H54 (cell line): Measurements from ENCODE around the gene PIK3R3.
"Not testable (repeated sequence)": the region's sequence is repeated elsewhere in the genome, so short reads cannot be mapped to it uniquely, and the experiment has no call there.

Experiments
- DNase-seq: peaks from one replicate; pipeline ENCODE4 v3.0.0; 2011; ENCODE audit warnings: low spot score, mixed read lengths; ENCODE audit not compliant: insufficient read length
- FAIRE-seq: peaks from 3 replicates; lab custom pipeline; 2011; peaks lifted over from hg19 to GRCh38; lab: Jason Lieb, UNC
- POLR2A ChIP-seq: IDR thresholded peaks from 2 replicates; pipeline ENCODE4 v1.6.1; 2011; ENCODE audit warnings: low read depth, mild to moderate bottlenecking, low read length

PIK3R3 gene

DNA sequence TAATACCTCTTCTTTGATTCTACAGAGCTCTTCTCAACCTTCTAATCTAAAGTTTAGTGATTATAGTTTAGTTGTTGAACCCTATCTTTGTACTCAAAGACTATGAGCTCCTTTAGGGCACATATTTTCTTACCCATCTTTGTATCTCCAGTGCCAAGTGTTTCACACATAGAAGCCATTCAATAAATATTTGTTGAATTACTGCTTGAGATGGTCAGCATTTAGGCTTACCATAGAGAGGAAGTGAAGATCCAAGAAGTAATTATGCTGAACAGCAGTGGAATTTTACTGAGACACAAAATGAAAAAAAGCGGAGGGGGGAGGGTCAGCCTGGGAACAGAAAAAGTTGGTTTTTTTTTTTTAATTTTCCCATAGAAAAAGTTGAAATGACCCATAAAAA is 21.9 kb downstream of the PIK3R3 start:
- no peak for TF ChIP-seq POLR2A
- no peak for FAIRE-seq
- no peak for DNase-seq

DNA sequence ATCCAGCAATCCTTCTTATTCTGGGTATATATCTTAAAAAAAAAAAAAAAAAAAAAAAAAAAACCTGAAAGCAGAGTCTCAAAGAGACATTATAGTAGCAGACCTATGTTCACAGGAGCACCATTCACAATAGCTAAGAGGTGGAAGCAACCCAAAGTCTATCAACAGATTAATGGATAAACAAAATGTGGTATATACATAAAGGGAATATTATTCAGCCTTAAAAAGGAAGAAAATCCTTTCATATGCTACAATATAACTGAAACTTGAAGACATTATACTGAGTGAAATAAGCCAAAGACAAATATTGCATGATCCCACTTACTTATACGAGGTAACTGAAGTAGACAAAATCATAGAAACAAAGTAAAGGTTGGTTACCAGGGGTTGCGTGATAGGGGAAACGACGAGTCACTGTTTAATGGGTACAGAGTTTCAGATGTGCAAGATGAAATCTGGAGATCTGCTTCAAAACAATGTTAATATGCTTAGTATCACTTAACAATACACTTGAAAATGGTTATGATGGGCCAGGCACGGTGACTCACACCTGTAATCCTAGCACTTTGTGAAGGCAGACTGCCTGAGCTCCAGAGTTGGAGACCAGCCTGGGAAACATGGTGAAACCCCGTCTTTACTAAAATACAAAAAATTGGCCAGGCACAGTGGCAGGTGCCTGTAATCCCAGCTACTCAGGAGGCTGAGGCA is 29.5 kb downstream of the PIK3R3 start:
- FAIRE-seq (peak; percentile 87), DNase-seq (no peak)
- no peak for TF ChIP-seq POLR2A

- FAIRE-seq: no peak
- TF ChIP-seq POLR2A: no peak
Observed at GRCh38 chr1:46099215-46099614, 33.2 kb downstream of the PIK3R3 start.

DNA sequence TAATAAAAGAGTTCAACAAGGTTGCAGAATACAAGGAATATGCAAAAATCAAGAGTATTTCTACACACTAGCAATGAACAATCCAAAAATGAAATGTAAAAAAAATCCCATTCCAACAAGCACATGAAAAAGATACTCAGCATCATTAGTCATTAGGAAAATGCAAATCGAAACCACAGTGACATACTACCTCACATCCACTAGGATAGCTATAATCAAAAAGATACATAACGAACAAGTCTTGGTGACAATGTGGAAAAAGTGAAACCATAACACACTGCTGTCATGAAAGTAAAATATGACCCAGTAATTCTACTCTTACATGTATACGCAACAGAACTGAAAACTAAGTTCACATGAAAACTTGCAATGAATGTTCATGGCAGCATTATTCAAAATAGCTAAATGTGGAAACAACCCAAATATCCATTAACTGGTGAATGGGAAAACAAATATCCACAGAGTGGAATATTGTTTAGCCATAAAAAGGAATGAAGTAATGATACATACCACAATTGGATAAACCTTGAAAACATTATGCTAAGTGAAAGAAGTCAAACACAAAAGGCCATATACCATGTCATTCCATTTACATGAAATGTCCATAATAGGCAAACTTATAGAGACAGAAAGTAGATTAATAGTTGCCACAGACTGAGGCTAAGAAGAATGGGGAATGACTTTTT is 34.3 kb downstream of the PIK3R3 start:
- peak; percentile 62 for FAIRE-seq
- TF ChIP-seq POLR2A: no peak
- no peak for DNase-seq

More at GRCh38 chr1:46099215-46099614, 33.2 kb downstream of the PIK3R3 start:
- no peak for DNase-seq

DNA sequence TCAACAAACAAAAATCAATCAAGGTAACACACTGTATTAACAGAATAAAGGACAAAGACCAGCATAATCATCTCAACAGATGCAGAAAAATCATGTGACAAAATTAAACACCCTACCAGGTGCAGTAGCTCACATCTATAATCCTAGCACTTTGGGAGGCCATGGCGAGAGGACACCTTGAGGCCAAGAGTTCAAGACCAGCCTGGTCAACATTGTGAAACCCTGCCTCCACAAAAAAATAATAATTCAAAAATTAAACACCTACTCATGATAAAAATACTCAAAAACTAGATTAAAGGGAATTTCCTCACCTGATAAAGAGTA is 35.3 kb downstream of the PIK3R3 start:
- no peak for DNase-seq
- FAIRE-seq: peak; percentile 71
- TF ChIP-seq POLR2A: no peak

DNA sequence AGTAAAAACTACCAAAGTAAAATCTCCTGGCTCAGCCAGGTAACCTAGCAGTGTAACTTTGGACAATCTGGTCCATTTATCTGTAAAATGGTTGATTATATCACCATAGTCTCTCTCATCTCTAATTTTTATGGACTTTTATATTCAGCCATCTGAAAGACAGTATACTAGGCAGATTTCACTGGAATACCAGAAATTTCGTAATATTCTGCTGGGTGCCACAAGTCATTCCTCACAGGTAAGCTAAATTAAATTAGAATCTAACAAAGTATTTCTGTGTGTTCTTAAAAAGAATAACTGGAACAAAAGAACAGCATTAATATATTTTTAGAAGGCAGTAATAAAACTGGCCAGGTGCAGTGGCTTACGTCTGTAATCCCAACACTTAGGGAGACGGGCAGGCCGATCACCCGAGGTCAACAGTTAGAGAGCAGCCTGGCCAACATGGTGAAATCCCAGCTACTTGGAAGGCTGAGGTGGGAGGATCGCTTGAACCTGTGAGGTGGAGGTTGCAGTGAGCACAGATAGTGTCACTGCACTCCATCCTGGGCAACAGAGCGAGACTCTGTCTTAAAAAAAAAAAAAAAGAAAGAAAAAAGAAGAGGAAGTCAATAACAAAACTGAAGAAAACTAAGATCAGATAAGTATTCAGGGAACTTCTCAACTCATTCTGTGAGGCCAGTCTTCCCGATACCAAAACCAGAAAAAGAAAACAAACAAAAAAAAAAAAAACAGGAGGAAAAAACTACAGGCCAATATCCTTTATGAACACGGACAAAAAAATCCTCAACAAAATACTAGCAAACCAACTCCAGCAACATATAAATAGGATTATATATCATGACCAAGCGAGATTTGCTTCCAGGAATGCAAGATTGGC is 35.9 kb downstream of the PIK3R3 start:
- DNase-seq (no peak), FAIRE-seq (no peak)
- no peak for TF ChIP-seq POLR2A

DNA sequence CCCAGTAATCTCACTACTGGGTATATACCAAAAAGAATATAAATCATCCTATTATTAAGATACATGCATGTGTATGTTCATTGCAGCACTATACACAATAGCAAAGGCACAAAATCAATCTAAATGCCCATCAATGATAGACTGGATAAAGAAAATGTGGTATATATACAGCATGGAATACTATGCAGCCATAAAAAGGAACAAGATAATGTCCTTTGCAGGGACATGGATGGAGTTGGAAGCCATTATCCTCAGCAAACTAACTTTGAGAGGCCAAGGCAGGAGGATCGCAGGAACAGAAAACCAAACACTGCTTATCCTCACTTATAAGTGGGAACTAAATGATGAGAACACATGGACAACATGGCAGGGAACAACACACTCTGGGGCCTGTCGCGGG is 37.3 kb downstream of the PIK3R3 start:
- not testable (repeated sequence) for FAIRE-seq, DNase-seq

DNA sequence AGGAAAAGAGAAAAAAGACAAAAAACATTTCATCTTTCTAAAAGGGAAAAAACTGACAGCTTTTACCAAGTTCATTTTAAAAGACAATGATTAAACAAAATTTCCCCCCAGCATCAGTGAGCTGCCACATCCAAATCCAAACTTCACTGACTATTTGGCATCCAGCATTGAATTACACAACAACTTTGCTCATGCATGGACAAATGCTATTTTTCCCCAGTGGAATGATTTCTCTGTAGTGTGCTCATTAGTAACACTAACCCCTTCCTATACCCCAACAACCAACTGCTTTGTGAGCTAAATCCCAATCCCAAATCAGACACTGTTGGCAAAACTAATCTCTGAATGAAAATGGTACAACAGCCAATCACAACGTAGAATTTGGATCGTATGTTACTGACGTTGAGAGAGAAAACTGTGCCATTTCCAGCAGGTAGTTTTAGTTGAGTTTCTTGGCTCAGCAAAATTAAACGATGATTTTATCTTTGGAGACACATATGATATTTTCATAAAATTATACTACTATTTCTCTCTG is 37.9 kb downstream of the PIK3R3 start:
- FAIRE-seq: peak; percentile 43
- TF ChIP-seq POLR2A: no peak
- no peak for DNase-seq

- DNase-seq, FAIRE-seq: not testable (repeated sequence)
Observed at GRCh38 chr1:46093832-46094231, 38.6 kb downstream of the PIK3R3 start.

DNA sequence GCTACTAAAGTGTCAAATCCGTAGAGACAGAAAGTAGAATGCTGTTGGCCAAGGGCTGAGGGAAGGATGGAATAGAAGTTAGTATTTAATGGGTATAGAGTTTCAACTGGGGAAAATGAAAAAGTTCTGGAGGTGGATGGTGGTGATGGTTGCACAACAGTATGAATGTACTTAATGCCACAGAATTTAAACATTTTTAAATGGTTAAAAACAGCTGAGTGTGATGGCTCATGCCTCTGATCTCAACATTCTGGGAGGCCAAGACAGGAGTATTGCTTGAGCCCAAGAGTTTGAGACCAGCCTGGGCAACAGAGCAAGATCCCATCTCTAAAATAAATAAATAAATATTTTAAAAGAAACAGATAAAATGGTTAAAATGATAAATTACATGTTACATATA is 44.5 kb downstream of the PIK3R3 start:
- TF ChIP-seq POLR2A: no peak
- DNase-seq (no peak), FAIRE-seq (no peak)

- no peak for TF ChIP-seq POLR2A
- DNase-seq (no peak), FAIRE-seq (peak; percentile 48)
Observed at GRCh38 chr1:46086576-46086975, 45.9 kb downstream of the PIK3R3 start.

GRCh38 chr1:46084553-46085451 is 47.6 kb downstream of the PIK3R3 start:
- no peak for DNase-seq
- peak; percentile 94 for FAIRE-seq
- no peak for TF ChIP-seq POLR2A

DNA sequence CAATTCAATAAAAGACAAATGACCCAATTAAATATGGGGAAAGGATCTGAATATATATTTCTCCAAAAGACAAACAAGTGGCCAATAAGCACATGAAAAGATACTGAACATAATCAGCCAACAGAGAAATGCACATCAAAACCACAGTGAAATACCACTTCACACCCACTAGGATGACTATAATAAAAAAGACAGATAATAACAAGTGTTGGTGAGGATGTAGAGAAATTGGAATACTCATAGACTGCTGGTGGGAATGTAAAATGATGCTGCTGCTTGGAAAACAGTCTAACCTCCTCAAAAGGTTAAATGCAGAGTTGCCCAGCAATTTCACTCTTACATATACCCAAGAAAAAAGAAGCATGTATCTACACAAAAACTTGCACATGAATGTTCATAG is 48.9 kb downstream of the PIK3R3 start:
- FAIRE-seq (peak; percentile 41), DNase-seq (no peak)
- no peak for TF ChIP-seq POLR2A

DNA sequence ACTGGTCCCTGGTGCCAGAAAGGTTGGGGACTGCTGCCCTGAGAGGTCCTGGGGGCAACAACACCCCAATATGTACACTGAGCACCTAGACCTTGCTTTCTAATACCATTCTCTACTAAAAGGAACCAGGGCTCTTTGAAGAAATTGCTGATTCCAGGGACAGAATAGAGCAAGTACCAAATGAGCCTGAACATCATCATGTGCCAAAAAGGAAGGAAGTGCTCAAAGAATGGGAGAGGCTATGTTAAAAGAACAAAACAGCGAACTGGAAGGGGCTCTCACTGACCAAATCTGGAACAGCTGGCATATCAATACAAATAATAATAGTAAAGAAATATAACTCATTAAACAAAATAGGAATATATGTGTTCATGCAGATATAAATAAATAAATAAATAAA is 50.8 kb downstream of the PIK3R3 start:
- no peak for TF ChIP-seq POLR2A
- DNase-seq: no peak
- FAIRE-seq: no peak
